Prostate gland (tissue), 2 donors: Measurements from ENCODE around the gene DGKI. TPM values are rescaled to one million over a fixed set of nuclear protein-coding genes. Genes with fewer than 3 reads are reported as not detected.

Experiments used
- DNase-seq: peaks from one replicate; pipeline ENCODE4 v3.0.0-alpha.2; 2019; ENCODE audit warnings: low spot score
- H3K27ac ChIP-seq, 2 donors: fragments of 200-600 bp; sonication (generic); 2 replicates each; pipeline ENCODE4 v1.5.1; 2017 to 2019
- H3K27me3 ChIP-seq: fragments of 200-600 bp; sonication (generic); replicated peaks from 2 replicates; pipeline ENCODE4 v1.5.1; 2019; ENCODE audit not compliant: insufficient read depth
- H3K36me3 ChIP-seq, 2 donors: fragments of 200-600 bp; sonication (generic); 1 replicate in 1 of 2; 2 replicates in 1 of 2; pipeline versions ENCODE4 v1.5.1 to v1.8.1; 2017 to 2019
- H3K4me1 ChIP-seq: fragments of 200-600 bp; sonication (generic); replicated peaks from 2 replicates; pipeline ENCODE4 v1.5.1; 2019
- H3K4me3 ChIP-seq, 2 donors: fragments of 200-600 bp; sonication (generic); 2 replicates each; pipeline ENCODE4 v1.5.1; 2017 to 2019
- H3K9me3 ChIP-seq: fragments of 200-600 bp; sonication (generic); 2 replicates; pipeline ENCODE4 v1.5.1; 2017
- POLR2A ChIP-seq: fragments of 450-650 bp; IDR thresholded peaks from one replicate; pipeline ENCODE4 v1.6.1; 2016; ENCODE audit warnings: antibody characterized with exemption, mild to moderate bottlenecking
- POLR2AphosphoS5 ChIP-seq: sonication (generic); formaldehyde crosslinking; IDR thresholded peaks from one replicate; pipeline ENCODE4 v1.6.1; 2017; ENCODE audit warnings: antibody characterized with exemption
- WGBS: methylation state at CpG from one replicate; pipeline ENCODE4 v1.1.5; 2018; 5-methylcytosine and 5-hydroxymethylcytosine counted together
- intact Hi-C: fragments of 100-400 bp; cut with DNase I; formaldehyde crosslinking; loops from one replicate; pipeline ENCODE4 v1.14.2; 2022
- total RNA-seq, 2 donors: library from RNA; depleted of rRNA; stranded (reverse); fragments of >200 nt; gene quantifications; one replicate each; pipeline ENCODE4 v1.1.0, GENCODE V29; 2016
- TF ChIP-seq, protein P1 (sequence below), 4 experiments: fragments of 200-600 bp in 2 of 4; fragments of 450-650 bp in 2 of 4; sonication (generic) in 2 of 4; IDR thresholded peaks; 1 replicate in 3 of 4; 2 replicates in 1 of 4; pipeline ENCODE4 v1.5.1; 2016 to 2019; ENCODE audit warnings: antibody characterized with exemption in 4 of 4, mild to moderate bottlenecking in 2 of 4, moderate library complexity in 2 of 4

DGKI gene
- total RNA-seq, 2 donors from 2014 or later = 0.32 to 1.5 TPM

DNA sequence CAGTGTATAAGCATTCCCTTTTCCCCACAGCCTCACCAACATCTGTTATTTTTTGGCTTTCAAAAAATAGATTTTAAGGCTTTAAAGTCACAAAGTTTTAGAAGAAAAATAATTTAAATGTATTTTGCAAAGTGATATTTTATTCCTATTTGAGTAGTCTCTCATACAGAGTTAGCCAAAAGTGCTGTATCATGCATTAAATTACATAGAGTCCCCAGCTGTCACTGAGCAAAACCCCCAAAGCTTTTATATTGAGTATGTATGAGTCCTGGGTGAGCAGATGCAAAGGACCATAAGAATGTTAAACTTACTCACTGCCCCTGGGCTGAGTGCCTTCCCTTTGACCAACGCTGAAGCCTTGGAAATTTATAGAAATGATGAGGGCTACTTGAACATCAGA, 432.9 kb downstream of the DGKI start:
- H3K4me1 ChIP-seq = no peaks in the 10 kb centered on the region
- no peaks in the 10 kb centered on the region for H3K9me3 ChIP-seq
- DNase-seq = no peak
- intact Hi-C loops = no loop called here
- no peak overlapping the region for H3K4me3 ChIP-seq
- H3K36me3 ChIP-seq = no peaks in the 10 kb centered on the region
- TF ChIP-seq, protein P1, sequence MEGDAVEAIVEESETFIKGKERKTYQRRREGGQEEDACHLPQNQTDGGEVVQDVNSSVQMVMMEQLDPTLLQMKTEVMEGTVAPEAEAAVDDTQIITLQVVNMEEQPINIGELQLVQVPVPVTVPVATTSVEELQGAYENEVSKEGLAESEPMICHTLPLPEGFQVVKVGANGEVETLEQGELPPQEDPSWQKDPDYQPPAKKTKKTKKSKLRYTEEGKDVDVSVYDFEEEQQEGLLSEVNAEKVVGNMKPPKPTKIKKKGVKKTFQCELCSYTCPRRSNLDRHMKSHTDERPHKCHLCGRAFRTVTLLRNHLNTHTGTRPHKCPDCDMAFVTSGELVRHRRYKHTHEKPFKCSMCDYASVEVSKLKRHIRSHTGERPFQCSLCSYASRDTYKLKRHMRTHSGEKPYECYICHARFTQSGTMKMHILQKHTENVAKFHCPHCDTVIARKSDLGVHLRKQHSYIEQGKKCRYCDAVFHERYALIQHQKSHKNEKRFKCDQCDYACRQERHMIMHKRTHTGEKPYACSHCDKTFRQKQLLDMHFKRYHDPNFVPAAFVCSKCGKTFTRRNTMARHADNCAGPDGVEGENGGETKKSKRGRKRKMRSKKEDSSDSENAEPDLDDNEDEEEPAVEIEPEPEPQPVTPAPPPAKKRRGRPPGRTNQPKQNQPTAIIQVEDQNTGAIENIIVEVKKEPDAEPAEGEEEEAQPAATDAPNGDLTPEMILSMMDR (IDR thresholded peaks at IDR 0.05) = no peak
- no peak for TF ChIP-seq POLR2AphosphoS5
- no peak for TF ChIP-seq POLR2A
- WGBS = 79% methylated on average over 1 of the region's 1 CpG
- no peak overlapping the region for H3K27ac ChIP-seq
- H3K27me3 ChIP-seq = peaks cover under 1% of the 10 kb centered on the region

DNA sequence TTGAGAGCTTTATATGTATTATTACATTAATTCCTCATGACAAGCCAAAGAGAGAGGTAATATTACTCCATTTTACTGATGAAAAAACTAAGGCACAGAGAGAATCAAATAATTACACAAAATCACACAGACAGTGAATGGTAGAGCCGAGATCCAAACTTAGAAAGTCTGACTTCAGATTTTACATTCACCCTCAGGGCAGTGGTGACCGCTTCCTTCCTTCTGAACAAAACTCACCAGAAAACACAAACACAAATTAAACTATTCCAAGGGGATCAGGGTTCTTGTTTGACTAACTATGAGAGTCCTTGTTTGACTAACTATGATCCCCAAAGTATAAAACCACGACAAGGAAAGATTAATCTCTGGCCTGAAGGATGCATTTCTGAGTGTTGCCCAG, 435.3 kb downstream of the DGKI start:
- intact Hi-C loops = no loop called here
- TF ChIP-seq POLR2A = no peak
- TF ChIP-seq POLR2AphosphoS5 = no peak
- TF ChIP-seq, protein P1 (IDR thresholded peaks at IDR 0.05) = no peak
- DNase-seq = no peak
- H3K4me3 ChIP-seq = no peak overlapping the region
- H3K27ac ChIP-seq = no peak overlapping the region
- H3K36me3 ChIP-seq = no peaks in the 10 kb centered on the region
- H3K4me1 ChIP-seq = no peaks in the 10 kb centered on the region
- no peaks in the 10 kb centered on the region for H3K9me3 ChIP-seq
- peaks cover 4% of the 10 kb centered on the region for H3K27me3 ChIP-seq
- 77% methylated on average over 3 of the region's 3 CpGs for WGBS

GRCh38 chr7:137408126-137408525, 438.6 kb downstream of the DGKI start:
- no peaks in the 10 kb centered on the region for H3K36me3 ChIP-seq
- H3K4me1 ChIP-seq = no peaks in the 10 kb centered on the region
- TF ChIP-seq POLR2A (no peak), POLR2AphosphoS5 (no peak)
- TF ChIP-seq, protein P1 (IDR thresholded peaks at IDR 0.05) = no peak
- H3K9me3 ChIP-seq = no peaks in the 10 kb centered on the region
- H3K27me3 ChIP-seq = peaks cover 4% of the 10 kb centered on the region
- no peak overlapping the region for H3K4me3 ChIP-seq
- no peak for DNase-seq
- WGBS = 48% methylated on average over 1 of the region's 1 CpG
- H3K27ac ChIP-seq = no peak overlapping the region
- intact Hi-C loops = no loop called here

- DNase-seq = no peak
- H3K27ac ChIP-seq = no peak overlapping the region
- TF ChIP-seq POLR2A (no peak), POLR2AphosphoS5 (no peak)
- TF ChIP-seq, protein P1 (IDR thresholded peaks at IDR 0.05) = no peak
- WGBS = 76% methylated on average over 3 of the region's 3 CpGs
- H3K27me3 ChIP-seq = peaks cover 4% of the 10 kb centered on the region
- no peak overlapping the region for H3K4me3 ChIP-seq
- no peaks in the 10 kb centered on the region for H3K4me1 ChIP-seq
- intact Hi-C loops = no loop called here
- H3K9me3 ChIP-seq = no peaks in the 10 kb centered on the region
- H3K36me3 ChIP-seq = no peaks in the 10 kb centered on the region
These were observed 439.7 kb downstream of the DGKI start for GRCh38 chr7:137407078-137407477.

GRCh38 chr7:137404660-137405317, 442.0 kb downstream of the DGKI start:
- Histone ChIP-seq H3K9me3 (no peaks in the 10 kb centered on the region), H3K27me3 (peaks cover 4% of the 10 kb centered on the region), H3K27ac (no peak overlapping the region), H3K4me3 (no peak overlapping the region), H3K36me3 (no peaks in the 10 kb centered on the region), H3K4me1 (no peaks in the 10 kb centered on the region)
- no peak for DNase-seq
- 82% methylated on average over 5 of the region's 5 CpGs for WGBS
- intact Hi-C loops = loop anchor here (5.0 kb wide), 1 partner anchor 367 kb away; no protein-coding TSS in a partner anchor
- no peak for TF ChIP-seq POLR2AphosphoS5
- TF ChIP-seq POLR2A = no peak
- TF ChIP-seq, protein P1 (IDR thresholded peaks at IDR 0.05) = no peak
